Keratinocyte (primary cell): ENCODE results near the gene FUT8. TPM values are rescaled to one million over a fixed set of nuclear protein-coding genes. Genes with fewer than 3 reads are reported as not detected.

Experiments
- DNase-seq: peaks from one replicate; pipeline ENCODE4 v3.0.0-alpha.2; 2011; ENCODE audit warnings: low read depth, missing footprints, low spot score
- FAIRE-seq: peaks from 2 replicates; lab custom pipeline; 2011; peaks lifted over from hg19 to GRCh38; lab: Jason Lieb, UNC
- H2AFZ ChIP-seq: 2 replicates; pipeline ENCODE4 v1.6.0; 2012; ENCODE audit warnings: low read length, control low read depth, inconsistent platforms; ENCODE audit not compliant: control insufficient read depth
- H3K27ac ChIP-seq: 2 replicates; pipeline ENCODE4 v1.5.1; 2011; ENCODE audit warnings: low read length; ENCODE audit not compliant: control insufficient read depth, insufficient read depth
- H3K27me3 ChIP-seq: 3 replicates; pipeline ENCODE4 v1.6.0; 2011; ENCODE audit warnings: low read length; ENCODE audit not compliant: control insufficient read depth, insufficient read depth; ENCODE audit errors: extremely low read depth
- H3K36me3 ChIP-seq, 2 experiments: 2 replicates in 1 of 2; 3 replicates in 1 of 2; pipeline ENCODE4 v1.5.1; 2011; ENCODE audit warnings: low read length in 2 of 2, mild to moderate bottlenecking in 1 of 2; ENCODE audit not compliant: control insufficient read depth in 2 of 2, insufficient read depth in 2 of 2; ENCODE audit errors: extremely low read depth in 1 of 2
- H3K4me1 ChIP-seq: 3 replicates; pipeline ENCODE4 v1.5.1; 2011; ENCODE audit warnings: low read length; ENCODE audit not compliant: control insufficient read depth, insufficient read depth; ENCODE audit errors: extremely low read depth
- H3K4me2 ChIP-seq: 3 replicates; pipeline ENCODE4 v1.6.0; 2011; ENCODE audit warnings: low read depth, low read length; ENCODE audit not compliant: control insufficient read depth, insufficient read depth; ENCODE audit errors: extremely low read depth
- H3K4me3 ChIP-seq, 3 experiments: fragments of 200-600 bp in 1 of 3; sonication (generic) in 1 of 3; 2 replicates in 2 of 3; 3 replicates in 1 of 3; pipeline ENCODE4 v1.5.1; 2011 to 2016; ENCODE audit warnings: low read length in 3 of 3, mild to moderate bottlenecking in 3 of 3, control low read depth in 2 of 3, inconsistent platforms in 1 of 3, low read depth in 1 of 3, mixed read lengths in 1 of 3, mixed run types in 1 of 3, moderate library complexity in 1 of 3; ENCODE audit not compliant: control insufficient read depth in 2 of 3, insufficient read depth in 2 of 3; ENCODE audit errors: extremely low read depth in 1 of 3
- H3K79me2 ChIP-seq: 2 replicates; pipeline ENCODE4 v1.6.0; 2012; ENCODE audit warnings: low read length; ENCODE audit not compliant: control insufficient read depth, insufficient read depth
- H3K9ac ChIP-seq: 3 replicates; pipeline ENCODE4 v1.6.0; 2011; ENCODE audit warnings: low read length; ENCODE audit not compliant: control insufficient read depth, insufficient read depth; ENCODE audit errors: extremely low read depth
- H3K9me1 ChIP-seq: 3 replicates; pipeline ENCODE4 v1.6.0; 2011; ENCODE audit warnings: low read length; ENCODE audit not compliant: control insufficient read depth, insufficient read depth; ENCODE audit errors: extremely low read depth
- H3K9me3 ChIP-seq: 2 replicates; pipeline ENCODE4 v1.5.1; 2012; ENCODE audit warnings: low read depth, low read length; ENCODE audit not compliant: control insufficient read depth
- H4K20me1 ChIP-seq: 3 replicates; pipeline ENCODE4 v1.6.0; 2011; ENCODE audit warnings: low read length; ENCODE audit not compliant: control insufficient read depth, insufficient read depth; ENCODE audit errors: extremely low read depth
- CTCF ChIP-seq, 3 experiments: IDR thresholded peaks in 1 of 3; conservative IDR thresholded peaks in 1 of 3; optimal IDR thresholded peaks in 1 of 3; 2 replicates in 2 of 3; 3 replicates in 1 of 3; pipeline versions ENCODE3 to v1.5.1; 2011; ENCODE audit warnings: low read length in 3 of 3, mild to moderate bottlenecking in 3 of 3, moderate library complexity in 2 of 3, control low read depth in 1 of 3, inconsistent platforms in 1 of 3; ENCODE audit not compliant: insufficient read depth in 2 of 3; ENCODE audit errors: extremely low read depth in 1 of 3
- EZH2 ChIP-seq: IDR thresholded peaks from one replicate; pipeline ENCODE4 v1.6.1; 2012; ENCODE audit warnings: inconsistent platforms, mild to moderate bottlenecking, low read length, moderate library complexity
- dilution Hi-C: fragments of 300-500 bp; cut with MboI; formaldehyde crosslinking; loops from one replicate; pipeline ENCODE4 v1.7.0; 2020; ENCODE audit warnings: low sequenced_read_pairs; ENCODE audit not compliant: extremely low pct_ligation_motif_present
- polyA plus RNA-seq, 5 experiments: library from polyadenylated mRNA; depleted of rRNA in 3 of 5; stranded (reverse) in 3 of 5; stranded (forward) in 1 of 5; unstranded in 1 of 5; fragments of >200 nt; gene quantifications; 1 replicate in 1 of 5; 2 replicates in 3 of 5; 3 replicates in 1 of 5; pipeline versions ENCODE4 v1.2.1 to v1.2.3, GENCODE V29; 2011 to 2012; ENCODE audit warnings: missing spikeins in 2 of 5, low read depth in 1 of 5, low replicate concordance in 1 of 5

The FUT8 gene
- polyA plus RNA-seq, 1 donor (not counting 4 experiments of a cell fraction or from before 2014, with no cell fraction given) = 12.5 TPM

GRCh38 chr14:65656554-65656953 lies 244.0 kb downstream of the FUT8 start:
- Histone ChIP-seq H3K27ac (no peak overlapping the region), H3K4me2 (no peak overlapping the region), H3K9me3 (no peaks in the 10 kb centered on the region), H2AFZ (no peak overlapping the region), H3K9ac (no peak overlapping the region), H3K27me3 (no peaks in the 10 kb centered on the region), H3K4me1 (peaks cover 10% of the 10 kb centered on the region), H3K36me3 (no peaks in the 10 kb centered on the region), H3K9me1 (peaks cover 2% of the 10 kb centered on the region), H3K79me2 (no peaks in the 10 kb centered on the region), H3K4me3 (no peak overlapping the region), H4K20me1 (no peaks in the 10 kb centered on the region)
- DNase-seq = no peak
- no peak for TF ChIP-seq CTCF (optimal IDR thresholded peaks at IDR 0.05 in 1 of 3, IDR thresholded peaks at IDR 0.05 in 1 of 3, conservative IDR thresholded peaks at IDR 0.05 in 1 of 3; ENCODE audit: extremely low read depth in 1 of 3, insufficient read depth in 2 of 3, low read length in 3 of 3)
- TF ChIP-seq EZH2 = no peak
- dilution Hi-C loops = no loop called here
- no peak for FAIRE-seq

GRCh38 chr14:65658202-65658601 lies 245.7 kb downstream of the FUT8 start:
- no peaks in the 10 kb centered on the region for H3K9me3 ChIP-seq
- FAIRE-seq = peak; percentile 87
- dilution Hi-C loops = no loop called here

More at GRCh38 chr14:65658202-65658601, 245.7 kb downstream of the FUT8 start:
- H3K27ac ChIP-seq = no peak overlapping the region
- peak; percentile 13 for DNase-seq
- no peak overlapping the region for H3K9ac ChIP-seq
- H4K20me1 ChIP-seq = no peaks in the 10 kb centered on the region
- no peaks in the 10 kb centered on the region for H3K27me3 ChIP-seq
- peaks cover 2% of the 10 kb centered on the region for H3K9me1 ChIP-seq
- H2AFZ ChIP-seq = no peak overlapping the region
- H3K36me3 ChIP-seq = no peaks in the 10 kb centered on the region
- peak overlapping the region; percentile 41 for H3K4me2 ChIP-seq
- no peak for TF ChIP-seq EZH2
- TF ChIP-seq CTCF (optimal IDR thresholded peaks at IDR 0.05 in 1 of 3, IDR thresholded peaks at IDR 0.05 in 1 of 3, conservative IDR thresholded peaks at IDR 0.05 in 1 of 3; ENCODE audit: extremely low read depth in 1 of 3, insufficient read depth in 2 of 3, low read length in 3 of 3) = no peak
- H3K4me3 ChIP-seq = no peak overlapping the region
- peaks cover 10% of the 10 kb centered on the region for H3K4me1 ChIP-seq
- H3K79me2 ChIP-seq = no peaks in the 10 kb centered on the region
